HCT116 (cell line): ENCODE results near the gene FCN3. TPM values are rescaled to one million over a fixed set of nuclear protein-coding genes. Genes with fewer than 3 reads are reported as not detected.

ENCODE experiments used
- ATAC-seq: fragments of 200-7000 bp; cut with Tn5 transposase; 2 replicates; pipeline ENCODE4 v1.9.1; 2020; ENCODE audit warnings: mild to moderate bottlenecking, moderate library complexity
- BruUV-seq: library from RNA; stranded (reverse); fragments of 400-500 nt; replicated peaks from 2 replicates; lab custom pipeline; 2021; lab: Mats Ljungman, UMichigan
- CTCF ChIA-PET: fragments of 300-600 bp; sonication (Branson Sonifier 250); formaldehyde crosslinking; loops from one replicate; lab custom pipeline; 2021; ENCODE audit warnings: antibody characterized with exemption; lab: Charles Lee
- POLR2A ChIA-PET: fragments of 300-600, 350-600 bp; sonication (Branson Sonifier 250); formaldehyde crosslinking; loops from one replicate; lab custom pipeline; 2021; ENCODE audit warnings: antibody characterized with exemption; lab: Charles Lee
- RAD21 ChIA-PET, 2 experiments: fragments of 300-600 bp; sonication (Branson Sonifier 250); formaldehyde crosslinking; loops; one replicate each; lab custom pipeline; 2023; ENCODE audit warnings: low total read pairs in 2 of 2; ENCODE audit not compliant: uncharacterized antibody in 2 of 2, unreplicated experiment in 2 of 2, low non-redundant PET in 1 of 2; lab: Charles Lee
- DNase-seq: peaks from one replicate; pipeline ENCODE4 v3.0.0-alpha.2; 2010; ENCODE audit warnings: low read depth, low spot score
- H2AFZ ChIP-seq: fragments of 200-600 bp; shearing (Covaris generic), sonication (generic); 2 replicates; pipeline ENCODE4 v1.6.1; 2017; ENCODE audit warnings: low read depth, mixed run types, mixed read lengths, antibody characterized with exemption, low read length; ENCODE audit not compliant: poor library complexity, severe bottlenecking
- H3K27ac ChIP-seq: 2 replicates; pipeline ENCODE4 v1.5.1; 2012; ENCODE audit warnings: low read depth, low read length
- H3K27me3 ChIP-seq: fragments of 200-600 bp; sonication (generic); 2 replicates; pipeline ENCODE4 v1.6.1; 2016; ENCODE audit warnings: mixed run types, low read length, mixed read lengths; ENCODE audit not compliant: insufficient read depth
- H3K36me3 ChIP-seq, 2 experiments: fragments of 200-500 bp in 1 of 2; fragments of 200-600 bp in 1 of 2; sonication (Bioruptor generic) in 1 of 2; sonication (generic) in 1 of 2; 2 replicates each; pipeline versions ENCODE4 v1.5.1 to v1.6.1; 2014 to 2016; ENCODE audit warnings: low read length in 2 of 2, inconsistent platforms in 1 of 2, mixed read lengths in 1 of 2, mixed run types in 1 of 2; ENCODE audit not compliant: insufficient read depth in 2 of 2, control insufficient read depth in 1 of 2
- H3K4me1 ChIP-seq, 2 experiments: fragments of 200-600 bp in 1 of 2; sonication (generic) in 1 of 2; 2 replicates each; pipeline versions ENCODE4 v1.5.1 to v1.6.1; 2012 to 2017; ENCODE audit warnings: low read length in 2 of 2, inconsistent platforms in 1 of 2, mild to moderate bottlenecking in 1 of 2, mixed read lengths in 1 of 2, mixed run types in 1 of 2, moderate library complexity in 1 of 2; ENCODE audit not compliant: insufficient read depth in 2 of 2, control insufficient read depth in 1 of 2
- H3K4me2 ChIP-seq: fragments of 200-600 bp; sonication (generic); 2 replicates; pipeline ENCODE4 v1.6.1; 2017; ENCODE audit warnings: mixed run types, low read length, mixed read lengths
- H3K4me3 ChIP-seq, 2 experiments: fragments of 200-600 bp in 1 of 2; sonication (generic) in 1 of 2; replicated peaks in 1 of 2; 2 replicates each; pipeline ENCODE4 v1.5.1; 2011 to 2016; ENCODE audit warnings: low read length in 2 of 2, control low read depth in 1 of 2, low read depth in 1 of 2, mild to moderate bottlenecking in 1 of 2, mixed read lengths in 1 of 2, mixed run types in 1 of 2
- H3K79me2 ChIP-seq: fragments of 200-600 bp; sonication (generic); 2 replicates; pipeline ENCODE4 v1.6.1; 2017; ENCODE audit warnings: mild to moderate bottlenecking, mixed run types, low read length, moderate library complexity, mixed read lengths; ENCODE audit not compliant: insufficient read depth
- H3K9ac ChIP-seq: fragments of 200-600 bp; sonication (generic); 2 replicates; pipeline ENCODE4 v1.6.1; 2016; ENCODE audit warnings: low read length, mixed read lengths
- H3K9me2 ChIP-seq: fragments of 200-600 bp; sonication (generic), shearing (Covaris generic); 2 replicates; pipeline ENCODE4 v1.6.1; 2017; ENCODE audit warnings: mixed run types, mild to moderate bottlenecking, moderate library complexity; ENCODE audit not compliant: insufficient read depth
- H3K9me3 ChIP-seq, 2 experiments: fragments of 200-500 bp in 1 of 2; fragments of 200-600 bp in 1 of 2; sonication (Bioruptor generic) in 1 of 2; sonication (generic) in 1 of 2; 2 replicates each; pipeline ENCODE4 v1.6.1; 2014 to 2017; ENCODE audit warnings: low read length in 2 of 2, mixed read lengths in 2 of 2, inconsistent platforms in 1 of 2, low read depth in 1 of 2, mild to moderate bottlenecking in 1 of 2, mixed run types in 1 of 2, moderate library complexity in 1 of 2; ENCODE audit not compliant: control insufficient read depth in 1 of 2, insufficient read depth in 1 of 2
- H4K20me1 ChIP-seq: fragments of 200-600 bp; sonication (generic), shearing (Covaris generic); 2 replicates; pipeline ENCODE4 v1.6.1; 2017; ENCODE audit warnings: mixed run types, mild to moderate bottlenecking, moderate library complexity; ENCODE audit not compliant: insufficient read depth
- CBX3 ChIP-seq: IDR thresholded peaks from 2 replicates; pipeline ENCODE4 v1.6.1; 2012; ENCODE audit warnings: low read depth
- EZH2phosphoT487 ChIP-seq: fragments of 200-600 bp; IDR thresholded peaks from 2 replicates; pipeline ENCODE4 v1.6.1; 2018; ENCODE audit warnings: antibody characterized with exemption, borderline replicate concordance
- JUND ChIP-seq: IDR thresholded peaks from 2 replicates; pipeline ENCODE4 v1.6.1; 2012
- ZNF274 ChIP-seq: fragments of 200-500 bp; sonication (Bioruptor generic); IDR thresholded peaks from 2 replicates; pipeline ENCODE4 v1.6.1; 2014; ENCODE audit warnings: mild to moderate bottlenecking, low read depth, low read length, inconsistent platforms
- intact Hi-C: fragments of 100-400 bp; cut with micrococcal nuclease; formaldehyde crosslinking; loops from 2 replicates; pipeline ENCODE4 v1.10.0; 2022
- total RNA-seq: library from RNA; stranded (reverse); gene quantifications from one replicate; pipeline ENCODE4 v1.2.1, GENCODE V29; 2021; ENCODE audit not compliant: unreplicated experiment
- TF ChIP-seq, protein P1 (sequence below), 3 experiments: fragments of 200-600 bp in 1 of 3; sonication (generic) in 1 of 3; IDR thresholded peaks in 2 of 3; conservative IDR thresholded peaks in 1 of 3; 2 replicates each; pipeline ENCODE4 v1.5.1; 2012 to 2017; ENCODE audit warnings: low read depth in 2 of 3, low read length in 2 of 3, antibody characterized with exemption in 1 of 3, borderline replicate concordance in 1 of 3, control low read depth in 1 of 3, mild to moderate bottlenecking in 1 of 3, mixed read lengths in 1 of 3, mixed run types in 1 of 3, moderate library complexity in 1 of 3; ENCODE audit not compliant: insufficient read depth in 1 of 3
- TF ChIP-seq, protein P2 (sequence below): IDR thresholded peaks from 2 replicates; pipeline ENCODE4 v1.6.1; 2012; ENCODE audit warnings: low read depth

FCN3 gene
- total RNA-seq, 1 experiment from 2014 or later, result 1.2 TPM

DNA sequence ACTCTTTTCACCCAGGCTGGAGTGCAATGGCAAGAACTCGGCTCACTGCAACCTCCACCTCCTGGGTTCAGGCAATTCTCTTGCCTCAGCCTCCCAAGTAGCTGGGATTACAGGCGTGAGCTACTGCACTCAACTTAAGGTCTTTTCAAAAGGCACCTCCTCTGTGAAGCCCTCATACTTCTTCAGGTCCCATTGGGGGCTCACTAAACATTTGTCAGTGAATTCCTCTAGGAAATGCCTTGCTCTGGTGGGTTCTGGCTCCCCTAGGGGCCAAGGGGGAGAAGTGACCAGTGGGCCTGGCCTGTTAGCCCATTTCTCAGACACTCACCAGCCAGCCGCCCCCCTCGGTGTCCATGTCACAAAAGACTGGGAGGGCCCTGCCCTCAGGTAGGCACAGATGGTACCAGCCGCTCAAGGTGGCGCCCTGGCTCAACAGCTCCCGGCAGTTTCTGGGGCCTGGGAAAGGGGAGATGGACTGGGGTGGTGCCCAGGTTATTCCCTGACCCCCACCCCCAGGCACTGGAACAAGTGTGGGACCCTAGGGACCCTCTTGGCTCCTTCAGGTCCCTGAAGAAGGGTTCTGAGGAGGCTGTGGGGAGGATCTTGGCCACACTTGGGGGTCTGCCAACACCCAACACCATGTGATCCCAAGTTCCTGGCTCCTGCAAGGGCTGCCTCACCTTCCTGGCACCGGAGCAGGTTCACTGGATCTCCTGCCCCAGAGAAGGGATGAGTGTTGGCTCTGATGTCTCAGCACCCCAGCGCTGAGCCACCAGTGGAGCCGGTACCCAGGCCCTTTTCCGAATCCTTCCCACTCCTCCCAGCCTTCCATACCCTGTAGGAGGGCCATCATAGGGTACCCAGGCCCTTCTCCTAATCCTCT is 1.6 kb downstream of the FCN3 start:
- intact Hi-C loops, result no loop called here
- BruUV-seq, result no TSS peak
- H3K9me3 ChIP-seq, result no peaks in the 10 kb centered on the region
- no peaks in the 10 kb centered on the region for H3K79me2 ChIP-seq
- TF ChIP-seq, protein P1, sequence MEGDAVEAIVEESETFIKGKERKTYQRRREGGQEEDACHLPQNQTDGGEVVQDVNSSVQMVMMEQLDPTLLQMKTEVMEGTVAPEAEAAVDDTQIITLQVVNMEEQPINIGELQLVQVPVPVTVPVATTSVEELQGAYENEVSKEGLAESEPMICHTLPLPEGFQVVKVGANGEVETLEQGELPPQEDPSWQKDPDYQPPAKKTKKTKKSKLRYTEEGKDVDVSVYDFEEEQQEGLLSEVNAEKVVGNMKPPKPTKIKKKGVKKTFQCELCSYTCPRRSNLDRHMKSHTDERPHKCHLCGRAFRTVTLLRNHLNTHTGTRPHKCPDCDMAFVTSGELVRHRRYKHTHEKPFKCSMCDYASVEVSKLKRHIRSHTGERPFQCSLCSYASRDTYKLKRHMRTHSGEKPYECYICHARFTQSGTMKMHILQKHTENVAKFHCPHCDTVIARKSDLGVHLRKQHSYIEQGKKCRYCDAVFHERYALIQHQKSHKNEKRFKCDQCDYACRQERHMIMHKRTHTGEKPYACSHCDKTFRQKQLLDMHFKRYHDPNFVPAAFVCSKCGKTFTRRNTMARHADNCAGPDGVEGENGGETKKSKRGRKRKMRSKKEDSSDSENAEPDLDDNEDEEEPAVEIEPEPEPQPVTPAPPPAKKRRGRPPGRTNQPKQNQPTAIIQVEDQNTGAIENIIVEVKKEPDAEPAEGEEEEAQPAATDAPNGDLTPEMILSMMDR (IDR thresholded peaks at IDR 0.05 in 2 of 3, conservative IDR thresholded peaks at IDR 0.05 in 1 of 3; ENCODE audit: borderline replicate concordance in 1 of 3, insufficient read depth in 1 of 3, low read depth in 2 of 3, low read length in 2 of 3), result peak in 2 of 3 experiments; percentile 59 to 63; a peak in 4 of 6 replicates
- no peak for TF ChIP-seq JUND
- no peak overlapping the region for H3K4me2 ChIP-seq
- H3K27ac ChIP-seq, result no peak overlapping the region; the same call in 1 of the 2 replicates
- DNase-seq (no peak), ATAC-seq (peak; percentile 77)
- H3K4me1 ChIP-seq, result no peaks in the 10 kb centered on the region; a peak in 2 of 4 replicates
- no peaks in the 10 kb centered on the region for H3K36me3 ChIP-seq
- no peak overlapping the region for H2AFZ ChIP-seq
- ChIA-PET CTCF (interaction anchor here (0.6 to 1.2 kb wide), 2 partner anchors 18 to 20 kb away, joined by 3 read pairs; no protein-coding TSS in a partner anchor), POLR2A (no interaction called here), RAD21 (no interaction called here)
- no peaks in the 10 kb centered on the region for H3K9me2 ChIP-seq
- no peaks in the 10 kb centered on the region for H4K20me1 ChIP-seq
- no peaks in the 10 kb centered on the region for H3K27me3 ChIP-seq
- H3K9ac ChIP-seq, result no peak overlapping the region
- no peak overlapping the region for H3K4me3 ChIP-seq

- H4K20me1 ChIP-seq, result no peaks in the 10 kb centered on the region
- no peaks in the 10 kb centered on the region for H3K27me3 ChIP-seq
- DNase-seq (no peak), ATAC-seq (no peak)
- H3K9me2 ChIP-seq, result no peaks in the 10 kb centered on the region
- H3K36me3 ChIP-seq, result no peaks in the 10 kb centered on the region
- no peak overlapping the region for H3K4me3 ChIP-seq
- no peak overlapping the region for H3K9ac ChIP-seq
- H2AFZ ChIP-seq, result no peak overlapping the region
- intact Hi-C loops, result no loop called here
- H3K27ac ChIP-seq, result no peak overlapping the region
- no TSS peak for BruUV-seq
- ChIA-PET POLR2A (interaction anchor here (0.8 kb wide), 1 partner anchor 32 kb away, joined by 4 read pairs; no protein-coding TSS in a partner anchor), RAD21 (no interaction called here), CTCF (interaction anchor here (0.6 to 1.2 kb wide), 2 partner anchors 19 to 21 kb away, joined by 3 read pairs; no protein-coding TSS in a partner anchor)
- H3K4me1 ChIP-seq, result peaks cover 4 to 8% of the 10 kb centered on the region in 2 experiments
- no peaks in the 10 kb centered on the region for H3K9me3 ChIP-seq
- H3K4me2 ChIP-seq, result no peak overlapping the region
- no peaks in the 10 kb centered on the region for H3K79me2 ChIP-seq
- no peak for TF ChIP-seq EZH2phosphoT487
- TF ChIP-seq, protein P1 (IDR thresholded peaks at IDR 0.05 in 2 of 3, conservative IDR thresholded peaks at IDR 0.05 in 1 of 3; ENCODE audit: borderline replicate concordance in 1 of 3, insufficient read depth in 1 of 3, low read depth in 2 of 3, low read length in 2 of 3), result no peak
- TF ChIP-seq CBX3, result no peak
- TF ChIP-seq, protein P2, sequence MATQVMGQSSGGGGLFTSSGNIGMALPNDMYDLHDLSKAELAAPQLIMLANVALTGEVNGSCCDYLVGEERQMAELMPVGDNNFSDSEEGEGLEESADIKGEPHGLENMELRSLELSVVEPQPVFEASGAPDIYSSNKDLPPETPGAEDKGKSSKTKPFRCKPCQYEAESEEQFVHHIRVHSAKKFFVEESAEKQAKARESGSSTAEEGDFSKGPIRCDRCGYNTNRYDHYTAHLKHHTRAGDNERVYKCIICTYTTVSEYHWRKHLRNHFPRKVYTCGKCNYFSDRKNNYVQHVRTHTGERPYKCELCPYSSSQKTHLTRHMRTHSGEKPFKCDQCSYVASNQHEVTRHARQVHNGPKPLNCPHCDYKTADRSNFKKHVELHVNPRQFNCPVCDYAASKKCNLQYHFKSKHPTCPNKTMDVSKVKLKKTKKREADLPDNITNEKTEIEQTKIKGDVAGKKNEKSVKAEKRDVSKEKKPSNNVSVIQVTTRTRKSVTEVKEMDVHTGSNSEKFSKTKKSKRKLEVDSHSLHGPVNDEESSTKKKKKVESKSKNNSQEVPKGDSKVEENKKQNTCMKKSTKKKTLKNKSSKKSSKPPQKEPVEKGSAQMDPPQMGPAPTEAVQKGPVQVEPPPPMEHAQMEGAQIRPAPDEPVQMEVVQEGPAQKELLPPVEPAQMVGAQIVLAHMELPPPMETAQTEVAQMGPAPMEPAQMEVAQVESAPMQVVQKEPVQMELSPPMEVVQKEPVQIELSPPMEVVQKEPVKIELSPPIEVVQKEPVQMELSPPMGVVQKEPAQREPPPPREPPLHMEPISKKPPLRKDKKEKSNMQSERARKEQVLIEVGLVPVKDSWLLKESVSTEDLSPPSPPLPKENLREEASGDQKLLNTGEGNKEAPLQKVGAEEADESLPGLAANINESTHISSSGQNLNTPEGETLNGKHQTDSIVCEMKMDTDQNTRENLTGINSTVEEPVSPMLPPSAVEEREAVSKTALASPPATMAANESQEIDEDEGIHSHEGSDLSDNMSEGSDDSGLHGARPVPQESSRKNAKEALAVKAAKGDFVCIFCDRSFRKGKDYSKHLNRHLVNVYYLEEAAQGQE, result no peak
- TF ChIP-seq ZNF274, result no peak
Observed at GRCh38 chr1:27372022-27372807, 2.4 kb downstream of the FCN3 start.
